Stomach smooth muscle (tissue), 2 donors: Measurements from ENCODE around the gene NRARP.

ENCODE experiments used
- H3K27ac ChIP-seq: one replicate; pipeline ENCODE4 v1.7.0; 2013; ENCODE audit warnings: mild to moderate bottlenecking, low read length, inconsistent platforms
- H3K27me3 ChIP-seq, 2 donors: one replicate each; pipeline ENCODE4 v1.7.0; 2013; ENCODE audit warnings: low read length in 2 of 2; ENCODE audit not compliant: insufficient read depth in 2 of 2, control insufficient read depth in 1 of 2
- H3K36me3 ChIP-seq, 2 donors: one replicate each; pipeline ENCODE4 v1.7.0; 2013; ENCODE audit warnings: low read length in 2 of 2; ENCODE audit not compliant: control insufficient read depth in 2 of 2, insufficient read depth in 2 of 2
- H3K4me1 ChIP-seq: one replicate; pipeline ENCODE4 v1.7.0; 2013; ENCODE audit warnings: low read length; ENCODE audit not compliant: control insufficient read depth, insufficient read depth
- H3K4me3 ChIP-seq, 2 donors: one replicate each; pipeline ENCODE4 v1.7.0; 2013; ENCODE audit warnings: low read length in 2 of 2
- H3K9ac ChIP-seq, 2 donors: one replicate each; pipeline ENCODE4 v1.7.0; 2013; ENCODE audit warnings: low read length in 2 of 2, mild to moderate bottlenecking in 1 of 2
- H3K9me3 ChIP-seq, 2 donors: one replicate each; pipeline ENCODE4 v1.7.0; 2013; ENCODE audit warnings: low read length in 2 of 2; ENCODE audit not compliant: control insufficient read depth in 2 of 2
- donor health status: healthy.
- donor health status: Pancreatic carcinoma.

The NRARP gene

GRCh38 chr9:137278721-137279711, 23.1 kb downstream of the NRARP start:
- Histone ChIP-seq H3K4me3 (no peak overlapping the region), H3K27ac (no peak overlapping the region), H3K36me3 (no peaks in the 10 kb centered on the region), H3K9me3 (no peaks in the 10 kb centered on the region), H3K9ac (no peak overlapping the region), H3K4me1 (peaks cover 20% of the 10 kb centered on the region), H3K27me3 (peaks cover 20 to 51% of the 10 kb centered on the region in 2 donors)

- Histone ChIP-seq H3K4me3 (peak overlapping the region in 1 of 2 donors; percentile 58), H3K27me3 (peaks cover 20 to 54% of the 10 kb centered on the region in 2 donors), H3K9me3 (no peaks in the 10 kb centered on the region), H3K36me3 (peaks cover 0 to 2% of the 10 kb centered on the region in 2 donors), H3K27ac (no peak overlapping the region), H3K9ac (peak overlapping the region in 1 of 2 donors; percentile 42), H3K4me1 (peaks cover 20% of the 10 kb centered on the region)
Observed at GRCh38 chr9:137278061-137278701, 23.9 kb downstream of the NRARP start.

GRCh38 chr9:137277329-137278041, 24.6 kb downstream of the NRARP start, which contains the start of gene TOR4A:
Gene TOR4A, plus strand, starts transcription at chr9:137277726. Its CDS starts 964 bp downstream, at chr9:137278690.
- Histone ChIP-seq H3K9ac (peak within 1 kb of the TSS in 1 of 2 donors; percentile 42), H3K4me3 (peak within 1 kb of the TSS in 1 of 2 donors; percentile 58), H3K27me3 (peaks cover 20 to 54% of the 10 kb centered on the region in 2 donors), H3K36me3 (peaks cover 3 to 4% of the 10 kb centered on the region in 2 donors), H3K4me1 (peaks cover 20% of the 10 kb centered on the region), H3K27ac (peak within 1 kb of the TSS; percentile 46), H3K9me3 (no peaks in the 10 kb centered on the region)

GRCh38 chr9:137276473-137277328, 25.4 kb downstream of the NRARP start:
- Histone ChIP-seq H3K9ac (no peak overlapping the region), H3K4me1 (peaks cover 20% of the 10 kb centered on the region), H3K27me3 (peaks cover 18 to 54% of the 10 kb centered on the region in 2 donors), H3K36me3 (peaks cover 10 to 12% of the 10 kb centered on the region in 2 donors), H3K27ac (peak overlapping the region; percentile 46), H3K4me3 (peak overlapping the region in 1 of 2 donors; percentile 58), H3K9me3 (no peaks in the 10 kb centered on the region)

- Histone ChIP-seq H3K9ac (no peak overlapping the region), H3K27ac (no peak overlapping the region), H3K4me3 (no peak overlapping the region), H3K27me3 (peaks cover 17 to 46% of the 10 kb centered on the region in 2 donors), H3K4me1 (peaks cover 20% of the 10 kb centered on the region), H3K9me3 (no peaks in the 10 kb centered on the region), H3K36me3 (peaks cover 12 to 14% of the 10 kb centered on the region in 2 donors)
Observed at GRCh38 chr9:137275588-137276472, 26.2 kb downstream of the NRARP start.

- Histone ChIP-seq H3K36me3 (peaks cover 12 to 15% of the 10 kb centered on the region in 2 donors), H3K27ac (no peak overlapping the region), H3K4me3 (no peak overlapping the region), H3K27me3 (peaks cover 17 to 41% of the 10 kb centered on the region in 2 donors), H3K9ac (no peak overlapping the region), H3K4me1 (peaks cover 19% of the 10 kb centered on the region), H3K9me3 (no peaks in the 10 kb centered on the region)
Observed at GRCh38 chr9:137275203-137275587, 26.9 kb downstream of the NRARP start.

GRCh38 chr9:137273611-137274320, 28.3 kb downstream of the NRARP start:
- Histone ChIP-seq H3K4me1 (peaks cover 27% of the 10 kb centered on the region), H3K27ac (no peak overlapping the region), H3K36me3 (peaks cover 19 to 21% of the 10 kb centered on the region in 2 donors), H3K9ac (no peak overlapping the region), H3K27me3 (peaks cover 12 to 33% of the 10 kb centered on the region in 2 donors), H3K9me3 (no peaks in the 10 kb centered on the region), H3K4me3 (no peak overlapping the region)

GRCh38 chr9:137273095-137273490, 29.0 kb downstream of the NRARP start:
- H3K4me1 ChIP-seq = peaks cover 32% of the 10 kb centered on the region
- H3K36me3 ChIP-seq = peaks cover 19 to 23% of the 10 kb centered on the region in 2 donors
- no peak overlapping the region for H3K27ac ChIP-seq
- no peaks in the 10 kb centered on the region for H3K9me3 ChIP-seq
- H3K9ac ChIP-seq = no peak overlapping the region
- H3K27me3 ChIP-seq = peaks cover 12 to 27% of the 10 kb centered on the region in 2 donors
- no peak overlapping the region for H3K4me3 ChIP-seq
